GM12891 (cell line): ENCODE measurements around the gene MRPL9.

Source experiments
- POLR2A ChIP-seq: IDR thresholded peaks from 2 replicates; pipeline ENCODE4 v1.6.1; 2011; ENCODE audit warnings: low read depth, low read length, control low read depth
- SPI1 ChIP-seq: IDR thresholded peaks from 2 replicates; pipeline ENCODE4 v1.6.1; 2011; ENCODE audit warnings: low read depth, low read length, control low read depth

DNA sequence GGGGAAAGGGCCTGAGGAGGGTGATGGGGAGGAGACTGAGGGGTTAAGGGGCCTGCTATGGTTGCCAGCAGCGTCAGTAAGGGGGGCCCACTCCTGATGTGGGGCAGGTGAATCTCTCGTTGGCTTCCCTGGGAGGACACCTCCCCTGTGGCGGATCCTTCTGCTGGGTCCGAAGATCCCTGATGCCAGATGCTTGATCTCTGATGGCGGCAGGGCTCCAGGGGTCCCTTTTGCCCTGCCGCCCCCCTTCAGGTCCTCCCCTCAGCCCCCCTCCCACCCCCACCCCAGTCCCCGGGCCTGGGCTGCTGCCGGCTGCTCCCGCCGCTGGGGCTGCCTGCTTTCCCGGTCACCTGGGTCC is 46.9 kb downstream of the MRPL9 start:
- no peak for TF ChIP-seq SPI1
- no peak for TF ChIP-seq POLR2A
